Activated T-cell treated with anti-CD3 and anti-CD28 coated beads, Interleukin-2, amount 50 U/mL, for 48 hours (primary cell): ENCODE results near the gene PTPRS.
A peak's percentile ranks its signal among the peaks of the same experiment; 100 is the strongest.

Experiments
- DNase-seq, 2 experiments: peaks; one replicate each; pipeline ENCODE4 v3.0.0-alpha.2; 2020

Gene PTPRS

GRCh38 chr19:5354403-5354802, 13.8 kb upstream of the PTPRS start:
- peak; percentile 51 to 53 for DNase-seq

- no peak for DNase-seq
These were observed 11.7 kb upstream of the PTPRS start for GRCh38 chr19:5352229-5352763.

GRCh38 chr19:5351731-5352228, 11.2 kb upstream of the PTPRS start:
- DNase-seq = no peak

GRCh38 chr19:5349041-5349440, 8.4 kb upstream of the PTPRS start:
- DNase-seq = no peak

GRCh38 chr19:5345895-5346386, 5.3 kb upstream of the PTPRS start:
- DNase-seq = no peak

GRCh38 chr19:5343848-5344247, 3.2 kb upstream of the PTPRS start:
- DNase-seq = no peak

- DNase-seq = no peak
These were observed 2.1 kb upstream of the PTPRS start for GRCh38 chr19:5342573-5343201.

- no peak for DNase-seq
These were observed 1.4 kb upstream of the PTPRS start for GRCh38 chr19:5341981-5342380.

- DNase-seq = no peak
These were observed 822 bp upstream of the PTPRS start for GRCh38 chr19:5341448-5341820.

- DNase-seq = peak; percentile 23 to 37
These were observed 519 bp downstream of the PTPRS start for GRCh38 chr19:5339950-5340636.

GRCh38 chr19:5339198-5339949, 1.2 kb downstream of the PTPRS start:
- DNase-seq = no peak

- DNase-seq = peak; percentile 25 to 26
These were observed 1.9 kb downstream of the PTPRS start for GRCh38 chr19:5338656-5339197.

GRCh38 chr19:5337708-5338655, 2.6 kb downstream of the PTPRS start:
- DNase-seq = no peak

GRCh38 chr19:5337126-5337525, 3.5 kb downstream of the PTPRS start:
- DNase-seq = no peak

GRCh38 chr19:5336195-5336965, 4.2 kb downstream of the PTPRS start:
- DNase-seq = no peak

- DNase-seq = no peak
These were observed 5.0 kb downstream of the PTPRS start for GRCh38 chr19:5335593-5335992.

GRCh38 chr19:5334824-5335500, 5.7 kb downstream of the PTPRS start:
- DNase-seq = no peak

- no peak for DNase-seq
These were observed 6.3 kb downstream of the PTPRS start for GRCh38 chr19:5334366-5334739.

GRCh38 chr19:5333581-5334365, 6.8 kb downstream of the PTPRS start:
- DNase-seq = no peak

GRCh38 chr19:5332501-5332900, 8.1 kb downstream of the PTPRS start:
- no peak for DNase-seq
